ENCODE data around the gene SLC22A13.

SLC22A13 gene

GRCh38 chr3:38266810-38267209 is 1.2 kb downstream of the SLC22A13 start:
- Histone ChIP-seq H3K36me3 (ENCODE audit: insufficient read depth, low read length) (peaks cover 7% of the 10 kb centered on the region), H3K4me2 (ENCODE audit: low read length) (no peak overlapping the region), H3K9ac (ENCODE audit: low read depth, low read length) (no peak overlapping the region), H3K4me1 (ENCODE audit: control insufficient read depth, insufficient read depth, low read length) (no peaks in the 10 kb centered on the region), H3K27me3 (ENCODE audit: control insufficient read depth, insufficient read depth, low read length) (no peaks in the 10 kb centered on the region), H3K9me3 (replicated peaks; ENCODE audit: low read length) (no peaks in the 10 kb centered on the region), H3K4me3 (ENCODE audit: low read length) (no peak overlapping the region)

GRCh38 chr3:38267662-38268061 is 2.0 kb downstream of the SLC22A13 start:
- no peaks in the 10 kb centered on the region for H3K9me3 ChIP-seq (replicated peaks; ENCODE audit: low read length)
- H3K9ac ChIP-seq (ENCODE audit: low read depth, low read length) = no peak overlapping the region
- H3K27me3 ChIP-seq (ENCODE audit: control insufficient read depth, insufficient read depth, low read length) = no peaks in the 10 kb centered on the region
- H3K36me3 ChIP-seq (ENCODE audit: insufficient read depth, low read length) = peaks cover 7% of the 10 kb centered on the region
- no peaks in the 10 kb centered on the region for H3K4me1 ChIP-seq (ENCODE audit: control insufficient read depth, insufficient read depth, low read length)
- H3K4me3 ChIP-seq (ENCODE audit: low read length) = no peak overlapping the region
- no peak overlapping the region for H3K4me2 ChIP-seq (ENCODE audit: low read length)

GRCh38 chr3:38268087-38268486 is 2.5 kb downstream of the SLC22A13 start:
- H3K9me3 ChIP-seq (replicated peaks; ENCODE audit: low read length) = no peaks in the 10 kb centered on the region
- H3K36me3 ChIP-seq (ENCODE audit: insufficient read depth, low read length) = peaks cover 5% of the 10 kb centered on the region
- no peak overlapping the region for H3K4me3 ChIP-seq (ENCODE audit: low read length)
- H3K27me3 ChIP-seq (ENCODE audit: control insufficient read depth, insufficient read depth, low read length) = no peaks in the 10 kb centered on the region
- H3K9ac ChIP-seq (ENCODE audit: low read depth, low read length) = no peak overlapping the region
- H3K4me2 ChIP-seq (ENCODE audit: low read length) = no peak overlapping the region
- no peaks in the 10 kb centered on the region for H3K4me1 ChIP-seq (ENCODE audit: control insufficient read depth, insufficient read depth, low read length)

- H3K4me3 ChIP-seq (ENCODE audit: low read length) = no peak overlapping the region
- H3K4me1 ChIP-seq (ENCODE audit: control insufficient read depth, insufficient read depth, low read length) = no peaks in the 10 kb centered on the region
- no peaks in the 10 kb centered on the region for H3K9me3 ChIP-seq (replicated peaks; ENCODE audit: low read length)
- no peaks in the 10 kb centered on the region for H3K27me3 ChIP-seq (ENCODE audit: control insufficient read depth, insufficient read depth, low read length)
- no peak overlapping the region for H3K4me2 ChIP-seq (ENCODE audit: low read length)
- peaks cover under 1% of the 10 kb centered on the region for H3K36me3 ChIP-seq (ENCODE audit: insufficient read depth, low read length)
- no peak overlapping the region for H3K9ac ChIP-seq (ENCODE audit: low read depth, low read length)
These were observed 2.9 kb downstream of the SLC22A13 start for GRCh38 chr3:38268522-38268921.

GRCh38 chr3:38270606-38271005 is 5.0 kb downstream of the SLC22A13 start:
- Histone ChIP-seq H3K4me2 (ENCODE audit: low read length) (no peak overlapping the region), H3K4me3 (ENCODE audit: low read length) (no peak overlapping the region), H3K4me1 (ENCODE audit: control insufficient read depth, insufficient read depth, low read length) (no peaks in the 10 kb centered on the region), H3K9me3 (replicated peaks; ENCODE audit: low read length) (no peaks in the 10 kb centered on the region), H3K27me3 (ENCODE audit: control insufficient read depth, insufficient read depth, low read length) (no peaks in the 10 kb centered on the region), H3K36me3 (ENCODE audit: insufficient read depth, low read length) (peaks cover 11% of the 10 kb centered on the region), H3K9ac (ENCODE audit: low read depth, low read length) (no peak overlapping the region)

- no peak overlapping the region for H3K9ac ChIP-seq (ENCODE audit: low read depth, low read length)
- no peak overlapping the region for H3K4me3 ChIP-seq (ENCODE audit: low read length)
- peaks cover 19% of the 10 kb centered on the region for H3K36me3 ChIP-seq (ENCODE audit: insufficient read depth, low read length)
- no peak overlapping the region for H3K4me2 ChIP-seq (ENCODE audit: low read length)
- no peaks in the 10 kb centered on the region for H3K4me1 ChIP-seq (ENCODE audit: control insufficient read depth, insufficient read depth, low read length)
- H3K9me3 ChIP-seq (replicated peaks; ENCODE audit: low read length) = no peaks in the 10 kb centered on the region
- no peaks in the 10 kb centered on the region for H3K27me3 ChIP-seq (ENCODE audit: control insufficient read depth, insufficient read depth, low read length)
These were observed 5.9 kb downstream of the SLC22A13 start for GRCh38 chr3:38271553-38271952.

- Histone ChIP-seq H3K27me3 (ENCODE audit: control insufficient read depth, insufficient read depth, low read length) (no peaks in the 10 kb centered on the region), H3K4me1 (ENCODE audit: control insufficient read depth, insufficient read depth, low read length) (no peaks in the 10 kb centered on the region), H3K36me3 (ENCODE audit: insufficient read depth, low read length) (peaks cover 33% of the 10 kb centered on the region), H3K9ac (ENCODE audit: low read depth, low read length) (no peak overlapping the region), H3K9me3 (replicated peaks; ENCODE audit: low read length) (no peaks in the 10 kb centered on the region), H3K4me3 (ENCODE audit: low read length) (no peak overlapping the region), H3K4me2 (ENCODE audit: low read length) (no peak overlapping the region)
These were observed 9.4 kb downstream of the SLC22A13 start for GRCh38 chr3:38274864-38275649.

GRCh38 chr3:38275658-38276057 is 10.0 kb downstream of the SLC22A13 start:
- no peak overlapping the region for H3K4me3 ChIP-seq (ENCODE audit: low read length)
- no peaks in the 10 kb centered on the region for H3K27me3 ChIP-seq (ENCODE audit: control insufficient read depth, insufficient read depth, low read length)
- H3K4me1 ChIP-seq (ENCODE audit: control insufficient read depth, insufficient read depth, low read length) = no peaks in the 10 kb centered on the region
- peaks cover 33% of the 10 kb centered on the region for H3K36me3 ChIP-seq (ENCODE audit: insufficient read depth, low read length)
- H3K4me2 ChIP-seq (ENCODE audit: low read length) = no peak overlapping the region
- no peak overlapping the region for H3K9ac ChIP-seq (ENCODE audit: low read depth, low read length)
- no peaks in the 10 kb centered on the region for H3K9me3 ChIP-seq (replicated peaks; ENCODE audit: low read length)

GRCh38 chr3:38276081-38276916 is 10.7 kb downstream of the SLC22A13 start:
- Histone ChIP-seq H3K9me3 (replicated peaks; ENCODE audit: low read length) (no peaks in the 10 kb centered on the region), H3K27me3 (ENCODE audit: control insufficient read depth, insufficient read depth, low read length) (no peaks in the 10 kb centered on the region), H3K9ac (ENCODE audit: low read depth, low read length) (no peak overlapping the region), H3K4me1 (ENCODE audit: control insufficient read depth, insufficient read depth, low read length) (no peaks in the 10 kb centered on the region), H3K4me3 (ENCODE audit: low read length) (no peak overlapping the region), H3K36me3 (ENCODE audit: insufficient read depth, low read length) (peaks cover 33% of the 10 kb centered on the region), H3K4me2 (ENCODE audit: low read length) (no peak overlapping the region)

- Histone ChIP-seq H3K9me3 (replicated peaks; ENCODE audit: low read length) (no peaks in the 10 kb centered on the region), H3K4me2 (ENCODE audit: low read length) (no peak overlapping the region), H3K36me3 (ENCODE audit: insufficient read depth, low read length) (peaks cover 33% of the 10 kb centered on the region), H3K4me1 (ENCODE audit: control insufficient read depth, insufficient read depth, low read length) (no peaks in the 10 kb centered on the region), H3K27me3 (ENCODE audit: control insufficient read depth, insufficient read depth, low read length) (no peaks in the 10 kb centered on the region), H3K4me3 (ENCODE audit: low read length) (no peak overlapping the region), H3K9ac (ENCODE audit: low read depth, low read length) (no peak overlapping the region)
These were observed 11.5 kb downstream of the SLC22A13 start for GRCh38 chr3:38276917-38277630.

- H3K27me3 ChIP-seq (ENCODE audit: control insufficient read depth, insufficient read depth, low read length) = no peaks in the 10 kb centered on the region
- H3K4me3 ChIP-seq (ENCODE audit: low read length) = no peak overlapping the region
- H3K4me1 ChIP-seq (ENCODE audit: control insufficient read depth, insufficient read depth, low read length) = no peaks in the 10 kb centered on the region
- no peak overlapping the region for H3K4me2 ChIP-seq (ENCODE audit: low read length)
- no peak overlapping the region for H3K9ac ChIP-seq (ENCODE audit: low read depth, low read length)
- no peaks in the 10 kb centered on the region for H3K9me3 ChIP-seq (replicated peaks; ENCODE audit: low read length)
- peaks cover 33% of the 10 kb centered on the region for H3K36me3 ChIP-seq (ENCODE audit: insufficient read depth, low read length)
These were observed 13.2 kb downstream of the SLC22A13 start for GRCh38 chr3:38278841-38279240.
